Upper lobe of right lung (tissue), 1 donor: ENCODE data around the gene SPAG16. TPM values are rescaled to one million over a fixed set of nuclear protein-coding genes. Genes with fewer than 3 reads are reported as not detected.

Experiments
- ATAC-seq: fragments of 200-7000 bp; cut with Tn5 transposase; one replicate; pipeline ENCODE4 v1.9.1; 2020; ENCODE audit warnings: mild to moderate bottlenecking, moderate library complexity
- DNase-seq: peaks from one replicate; pipeline ENCODE4 v3.0.0-alpha.2; 2020
- H3K27ac ChIP-seq: fragments of 200-600 bp; one replicate; pipeline ENCODE4 v1.8.0; 2022
- H3K27me3 ChIP-seq: fragments of 200-600 bp; one replicate; pipeline ENCODE4 v1.8.0; 2022; ENCODE audit warnings: mild to moderate bottlenecking
- H3K36me3 ChIP-seq: fragments of 200-600 bp; one replicate; pipeline ENCODE4 v1.8.0; 2022
- H3K4me1 ChIP-seq: fragments of 200-600 bp; one replicate; pipeline ENCODE4 v1.8.0; 2022
- H3K4me3 ChIP-seq: fragments of 200-600 bp; one replicate; pipeline ENCODE4 v1.8.0; 2022; ENCODE audit warnings: mild to moderate bottlenecking
- H3K9me3 ChIP-seq: fragments of 200-600 bp; one replicate; pipeline ENCODE4 v1.8.0; 2022
- CTCF ChIP-seq: fragments of 200-600 bp; IDR thresholded peaks from one replicate; pipeline ENCODE4 v1.8.0; 2022; ENCODE audit warnings: antibody characterized with exemption
- intact Hi-C: fragments of 100-400 bp; cut with DNase I; formaldehyde crosslinking; loops from one replicate; pipeline ENCODE4 v1.11.0; 2022
- total RNA-seq: library from RNA; stranded (reverse); fragmentation: NEBNext Ultra II Directional; extraction: Animal tissue kit (Norgen Biotek cat#: 25700); gene quantifications from one replicate; pipeline ENCODE4 v1.2.1, GENCODE V29; 2021
- donor health status: DM: no; HTN: yes; CAD: no; lungs with severe emphysema.

SPAG16 gene
- total RNA-seq, 1 donor from 2014 or later = 11.6 TPM

GRCh38 chr2:213766062-213766461 lies 481.8 kb downstream of the SPAG16 start:
- intact Hi-C loops = no loop called here
- H3K36me3 ChIP-seq = no peaks in the 10 kb centered on the region
- H3K27ac ChIP-seq = no peak overlapping the region
- H3K4me1 ChIP-seq = no peaks in the 10 kb centered on the region
- TF ChIP-seq CTCF = no peak
- no peaks in the 10 kb centered on the region for H3K27me3 ChIP-seq
- DNase-seq (no peak), ATAC-seq (no peak)
- no peak overlapping the region for H3K4me3 ChIP-seq
- no peaks in the 10 kb centered on the region for H3K9me3 ChIP-seq

- no peak for TF ChIP-seq CTCF
- intact Hi-C loops = no loop called here
- no peak for ATAC-seq
- Histone ChIP-seq H3K4me3 (no peak overlapping the region), H3K36me3 (no peaks in the 10 kb centered on the region), H3K9me3 (no peaks in the 10 kb centered on the region), H3K4me1 (no peaks in the 10 kb centered on the region), H3K27ac (no peak overlapping the region), H3K27me3 (no peaks in the 10 kb centered on the region)
- DNase-seq = no peak
Measured at GRCh38 chr2:213766465-213766901, 482.2 kb downstream of the SPAG16 start.

- no peaks in the 10 kb centered on the region for H3K36me3 ChIP-seq
- ATAC-seq (no peak), DNase-seq (no peak)
- intact Hi-C loops = no loop called here
- H3K4me3 ChIP-seq = no peak overlapping the region
- TF ChIP-seq CTCF = no peak
- H3K27me3 ChIP-seq = no peaks in the 10 kb centered on the region
- no peaks in the 10 kb centered on the region for H3K4me1 ChIP-seq
- H3K9me3 ChIP-seq = no peaks in the 10 kb centered on the region
- H3K27ac ChIP-seq = no peak overlapping the region
Measured at GRCh38 chr2:213787869-213788268, 503.6 kb downstream of the SPAG16 start.

GRCh38 chr2:213789940-213790339 lies 505.7 kb downstream of the SPAG16 start:
- TF ChIP-seq CTCF = no peak
- DNase-seq (no peak), ATAC-seq (no peak)
- intact Hi-C loops = no loop called here
- Histone ChIP-seq H3K4me1 (no peaks in the 10 kb centered on the region), H3K4me3 (no peak overlapping the region), H3K9me3 (no peaks in the 10 kb centered on the region), H3K27ac (no peak overlapping the region), H3K27me3 (no peaks in the 10 kb centered on the region), H3K36me3 (no peaks in the 10 kb centered on the region)

GRCh38 chr2:213792045-213792444 lies 507.8 kb downstream of the SPAG16 start:
- DNase-seq (no peak), ATAC-seq (no peak)
- no peak overlapping the region for H3K27ac ChIP-seq
- TF ChIP-seq CTCF = no peak
- no peaks in the 10 kb centered on the region for H3K36me3 ChIP-seq
- no peaks in the 10 kb centered on the region for H3K4me1 ChIP-seq
- intact Hi-C loops = no loop called here
- H3K4me3 ChIP-seq = no peak overlapping the region
- H3K9me3 ChIP-seq = no peaks in the 10 kb centered on the region
- H3K27me3 ChIP-seq = no peaks in the 10 kb centered on the region

- no peaks in the 10 kb centered on the region for H3K4me1 ChIP-seq
- peak; percentile 34 for TF ChIP-seq CTCF
- intact Hi-C loops = no loop called here
- H3K4me3 ChIP-seq = no peak overlapping the region
- DNase-seq = no peak
- no peak overlapping the region for H3K27ac ChIP-seq
- H3K9me3 ChIP-seq = no peaks in the 10 kb centered on the region
- H3K36me3 ChIP-seq = no peaks in the 10 kb centered on the region
- ATAC-seq = no peak
- no peaks in the 10 kb centered on the region for H3K27me3 ChIP-seq
Measured at GRCh38 chr2:213806125-213806726, 522.0 kb downstream of the SPAG16 start.
